Measurements from ENCODE around the gene NCOA7.
"Not testable (repeated sequence)": the region's sequence is repeated elsewhere in the genome, so short reads cannot be mapped to it uniquely, and the experiment has no call there.

Gene NCOA7

GRCh38 chr6:125949069-125949468 lies 158.3 kb downstream of the NCOA7 start:
- Histone ChIP-seq H3K27me3 (ENCODE audit: control insufficient read depth in 1 of 2, insufficient read depth in 2 of 2, low read length in 2 of 2) (no peaks in the 10 kb centered on the region), H3K4me1 (ENCODE audit: insufficient read depth, low read length) (peaks cover 5% of the 10 kb centered on the region), H3K4me3 (ENCODE audit: low read depth in 1 of 2, low read length in 2 of 2) (no peak overlapping the region), H3K36me3 (ENCODE audit: insufficient read depth, low read length) (no peaks in the 10 kb centered on the region), H3K9ac (ENCODE audit: low read length) (no peak overlapping the region), H3K9me3 (ENCODE audit: low read length) (no peaks in the 10 kb centered on the region), H3K27ac (ENCODE audit: low read depth, low read length) (no peak overlapping the region)

GRCh38 chr6:125950293-125950692 lies 159.5 kb downstream of the NCOA7 start:
- no peak overlapping the region for H3K27ac ChIP-seq (ENCODE audit: low read depth, low read length)
- no peaks in the 10 kb centered on the region for H3K36me3 ChIP-seq (ENCODE audit: insufficient read depth, low read length)
- no peak overlapping the region for H3K4me3 ChIP-seq (ENCODE audit: low read depth in 1 of 2, low read length in 2 of 2)
- H3K27me3 ChIP-seq (ENCODE audit: control insufficient read depth in 1 of 2, insufficient read depth in 2 of 2, low read length in 2 of 2) = no peaks in the 10 kb centered on the region
- H3K9ac ChIP-seq (ENCODE audit: low read length) = no peak overlapping the region
- H3K4me1 ChIP-seq (ENCODE audit: insufficient read depth, low read length) = no peaks in the 10 kb centered on the region
- no peaks in the 10 kb centered on the region for H3K9me3 ChIP-seq (ENCODE audit: low read length)

GRCh38 chr6:125950716-125951115 lies 160.0 kb downstream of the NCOA7 start:
- not testable (repeated sequence) for H3K4me1 ChIP-seq (ENCODE audit: insufficient read depth, low read length); H3K9me3 ChIP-seq (ENCODE audit: low read length); H3K4me3 ChIP-seq (ENCODE audit: low read depth in 1 of 2, low read length in 2 of 2); H3K36me3 ChIP-seq (ENCODE audit: insufficient read depth, low read length); H3K27ac ChIP-seq (ENCODE audit: low read depth, low read length); H3K9ac ChIP-seq (ENCODE audit: low read length); H3K27me3 ChIP-seq (ENCODE audit: control insufficient read depth in 1 of 2, insufficient read depth in 2 of 2, low read length in 2 of 2)

- H3K4me3 ChIP-seq (ENCODE audit: low read depth in 1 of 2, low read length in 2 of 2) = no peak overlapping the region
- no peaks in the 10 kb centered on the region for H3K27me3 ChIP-seq (ENCODE audit: control insufficient read depth in 1 of 2, insufficient read depth in 2 of 2, low read length in 2 of 2)
- no peak overlapping the region for H3K9ac ChIP-seq (ENCODE audit: low read length)
- H3K4me1 ChIP-seq (ENCODE audit: insufficient read depth, low read length) = peaks cover 4% of the 10 kb centered on the region
- H3K27ac ChIP-seq (ENCODE audit: low read depth, low read length) = no peak overlapping the region
- H3K9me3 ChIP-seq (ENCODE audit: low read length) = no peaks in the 10 kb centered on the region
- no peaks in the 10 kb centered on the region for H3K36me3 ChIP-seq (ENCODE audit: insufficient read depth, low read length)
Observed at GRCh38 chr6:125951323-125951722, 160.6 kb downstream of the NCOA7 start.

GRCh38 chr6:125952764-125953501 lies 162.2 kb downstream of the NCOA7 start:
- no peaks in the 10 kb centered on the region for H3K27me3 ChIP-seq (ENCODE audit: control insufficient read depth in 1 of 2, insufficient read depth in 2 of 2, low read length in 2 of 2)
- H3K9ac ChIP-seq (ENCODE audit: low read length) = no peak overlapping the region
- no peaks in the 10 kb centered on the region for H3K36me3 ChIP-seq (ENCODE audit: insufficient read depth, low read length)
- no peak overlapping the region for H3K27ac ChIP-seq (ENCODE audit: low read depth, low read length)
- peaks cover 6% of the 10 kb centered on the region for H3K4me1 ChIP-seq (ENCODE audit: insufficient read depth, low read length)
- H3K9me3 ChIP-seq (ENCODE audit: low read length) = no peaks in the 10 kb centered on the region
- no peak overlapping the region for H3K4me3 ChIP-seq (ENCODE audit: low read depth in 1 of 2, low read length in 2 of 2)

GRCh38 chr6:125953502-125953875 lies 162.7 kb downstream of the NCOA7 start:
- Histone ChIP-seq H3K36me3 (ENCODE audit: insufficient read depth, low read length) (no peaks in the 10 kb centered on the region), H3K4me1 (ENCODE audit: insufficient read depth, low read length) (peaks cover 11% of the 10 kb centered on the region), H3K9me3 (ENCODE audit: low read length) (no peaks in the 10 kb centered on the region), H3K9ac (ENCODE audit: low read length) (no peak overlapping the region), H3K27me3 (ENCODE audit: control insufficient read depth in 1 of 2, insufficient read depth in 2 of 2, low read length in 2 of 2) (no peaks in the 10 kb centered on the region), H3K27ac (ENCODE audit: low read depth, low read length) (no peak overlapping the region), H3K4me3 (ENCODE audit: low read depth in 1 of 2, low read length in 2 of 2) (no peak overlapping the region)

GRCh38 chr6:125954735-125955339 lies 164.1 kb downstream of the NCOA7 start:
- H3K4me3 ChIP-seq (ENCODE audit: low read depth in 1 of 2, low read length in 2 of 2) = no peak overlapping the region

GRCh38 chr6:125955973-125956372 lies 165.2 kb downstream of the NCOA7 start:
- H3K36me3 ChIP-seq (ENCODE audit: insufficient read depth, low read length) = no peaks in the 10 kb centered on the region
- no peak overlapping the region for H3K27ac ChIP-seq (ENCODE audit: low read depth, low read length)
- peak overlapping the region; percentile 38 for H3K9ac ChIP-seq (ENCODE audit: low read length)
- H3K4me3 ChIP-seq (ENCODE audit: low read depth in 1 of 2, low read length in 2 of 2) = peak overlapping the region in 1 of 2 donors; percentile 78
- H3K9me3 ChIP-seq (ENCODE audit: low read length) = no peaks in the 10 kb centered on the region
- H3K27me3 ChIP-seq (ENCODE audit: control insufficient read depth in 1 of 2, insufficient read depth in 2 of 2, low read length in 2 of 2) = no peaks in the 10 kb centered on the region
- peaks cover 20% of the 10 kb centered on the region for H3K4me1 ChIP-seq (ENCODE audit: insufficient read depth, low read length)

More at GRCh38 chr6:125954735-125955339, 164.1 kb downstream of the NCOA7 start:
- Histone ChIP-seq H3K9me3 (ENCODE audit: low read length) (no peaks in the 10 kb centered on the region), H3K36me3 (ENCODE audit: insufficient read depth, low read length) (no peaks in the 10 kb centered on the region), H3K4me1 (ENCODE audit: insufficient read depth, low read length) (peaks cover 20% of the 10 kb centered on the region), H3K27me3 (ENCODE audit: control insufficient read depth in 1 of 2, insufficient read depth in 2 of 2, low read length in 2 of 2) (no peaks in the 10 kb centered on the region), H3K9ac (ENCODE audit: low read length) (no peak overlapping the region), H3K27ac (ENCODE audit: low read depth, low read length) (no peak overlapping the region)

GRCh38 chr6:125956506-125957390 lies 166.0 kb downstream of the NCOA7 start, which contains the start of gene HINT3:
HINT3 (plus strand) TSS chr6:125956770; CDS start chr6:125956978, 208 bp downstream.
- Histone ChIP-seq H3K27me3 (ENCODE audit: control insufficient read depth in 1 of 2, insufficient read depth in 2 of 2, low read length in 2 of 2) (no peaks in the 10 kb centered on the region), H3K36me3 (ENCODE audit: insufficient read depth, low read length) (no peaks in the 10 kb centered on the region), H3K27ac (ENCODE audit: low read depth, low read length) (peak within 1 kb of the TSS; percentile 97), H3K9me3 (ENCODE audit: low read length) (no peaks in the 10 kb centered on the region), H3K9ac (ENCODE audit: low read length) (peak within 1 kb of the TSS; percentile 73), H3K4me3 (ENCODE audit: low read depth in 1 of 2, low read length in 2 of 2) (peak within 1 kb of the TSS; percentile 78 to 93), H3K4me1 (ENCODE audit: insufficient read depth, low read length) (peaks cover 20% of the 10 kb centered on the region)

GRCh38 chr6:125957391-125957693 lies 166.6 kb downstream of the NCOA7 start:
- Histone ChIP-seq H3K4me1 (ENCODE audit: insufficient read depth, low read length) (peaks cover 20% of the 10 kb centered on the region), H3K27ac (ENCODE audit: low read depth, low read length) (peak overlapping the region; percentile 97), H3K36me3 (ENCODE audit: insufficient read depth, low read length) (no peaks in the 10 kb centered on the region), H3K27me3 (ENCODE audit: control insufficient read depth in 1 of 2, insufficient read depth in 2 of 2, low read length in 2 of 2) (no peaks in the 10 kb centered on the region), H3K9me3 (ENCODE audit: low read length) (no peaks in the 10 kb centered on the region), H3K9ac (ENCODE audit: low read length) (peak overlapping the region; percentile 73), H3K4me3 (ENCODE audit: low read depth in 1 of 2, low read length in 2 of 2) (peak overlapping the region; percentile 78 to 93)

GRCh38 chr6:125957845-125958244 lies 167.1 kb downstream of the NCOA7 start:
- Histone ChIP-seq H3K4me1 (ENCODE audit: insufficient read depth, low read length) (peaks cover 20% of the 10 kb centered on the region), H3K4me3 (ENCODE audit: low read depth in 1 of 2, low read length in 2 of 2) (peak overlapping the region; percentile 23 to 78), H3K36me3 (ENCODE audit: insufficient read depth, low read length) (no peaks in the 10 kb centered on the region), H3K9ac (ENCODE audit: low read length) (peak overlapping the region; percentile 73), H3K27me3 (ENCODE audit: control insufficient read depth in 1 of 2, insufficient read depth in 2 of 2, low read length in 2 of 2) (no peaks in the 10 kb centered on the region), H3K9me3 (ENCODE audit: low read length) (no peaks in the 10 kb centered on the region), H3K27ac (ENCODE audit: low read depth, low read length) (peak overlapping the region; percentile 24)
